H1 (cell line): ENCODE data around the gene CCDC92B. TPM values are rescaled to one million over a fixed set of nuclear protein-coding genes. Genes with fewer than 3 reads are reported as not detected.

ENCODE experiments used
- CTCF ChIA-PET: fragments of 300-600 bp; sonication (Branson Sonifier 250); formaldehyde crosslinking; loops from one replicate; lab custom pipeline; 2021; ENCODE audit not compliant: partially characterized antibody; lab: Charles Lee
- POLR2A ChIA-PET: fragments of 300-600 bp; sonication (Branson Sonifier 250); formaldehyde crosslinking; loops from one replicate; lab custom pipeline; 2021; ENCODE audit warnings: inconsistent platforms; ENCODE audit not compliant: partially characterized antibody; lab: Charles Lee
- DNase-seq, 2 experiments: peaks; one replicate each; pipeline versions ENCODE4 v3.0.0 to v3.0.0-alpha.2; 2010 to 2022; ENCODE audit warnings: low spot score in 2 of 2, low read depth in 1 of 2, mixed read lengths in 1 of 2
- FAIRE-seq: peaks from 2 replicates; lab custom pipeline; 2011; peaks lifted over from hg19 to GRCh38; lab: Jason Lieb, UNC
- H2AFZ ChIP-seq: 2 replicates; pipeline ENCODE4 v1.8.1; 2012; ENCODE audit warnings: low read length, inconsistent platforms
- H2AK5ac ChIP-seq: 2 replicates; pipeline ENCODE4 v1.6.1; 2013; ENCODE audit warnings: low read depth, low read length
- H2BK120ac ChIP-seq: replicated peaks from 2 replicates; pipeline ENCODE3; 2013; ENCODE audit warnings: low read depth, low read length, inconsistent platforms
- H2BK12ac ChIP-seq: 2 replicates; pipeline ENCODE4 v1.6.1; 2013; ENCODE audit warnings: low read depth, low read length
- H2BK15ac ChIP-seq: 2 replicates; pipeline ENCODE4 v1.6.1; 2013; ENCODE audit warnings: low read length
- H2BK20ac ChIP-seq: 2 replicates; pipeline ENCODE4 v1.6.1; 2013; ENCODE audit warnings: low read length
- H2BK5ac ChIP-seq: 2 replicates; pipeline ENCODE4 v1.6.1; 2013; ENCODE audit warnings: low read depth, low read length
- H3K14ac ChIP-seq: 2 replicates; pipeline ENCODE4 v1.6.1; 2013; ENCODE audit warnings: inconsistent platforms; ENCODE audit not compliant: insufficient read length
- H3K18ac ChIP-seq: 2 replicates; pipeline ENCODE4 v1.6.1; 2013; ENCODE audit warnings: low read length; ENCODE audit errors: extremely low read depth
- H3K23ac ChIP-seq: 2 replicates; pipeline ENCODE4 v1.6.1; 2013; ENCODE audit warnings: inconsistent platforms; ENCODE audit not compliant: insufficient read length
- H3K23me2 ChIP-seq: 2 replicates; pipeline ENCODE4 v1.6.1; 2013; ENCODE audit warnings: low read depth, low read length
- H3K27ac ChIP-seq: 2 replicates; pipeline ENCODE4 v1.6.1; 2011; ENCODE audit warnings: low read depth, low read length, inconsistent platforms
- H3K27me3 ChIP-seq, 4 experiments: replicated peaks in 1 of 4; 1 replicate in 1 of 4; 2 replicates in 3 of 4; pipeline versions ENCODE4 v1.6.1 to v1.8.1; 2011 to 2013; ENCODE audit warnings: low read length in 3 of 4, mild to moderate bottlenecking in 3 of 4, inconsistent platforms in 2 of 4, mixed read lengths in 2 of 4, moderate library complexity in 1 of 4; ENCODE audit not compliant: control insufficient read depth in 3 of 4, insufficient read depth in 3 of 4; ENCODE audit errors: extremely low read depth in 1 of 4
- H3K36me3 ChIP-seq, 4 experiments: 2 replicates each; pipeline versions ENCODE4 v1.6.1 to v1.8.1; 2011 to 2013; ENCODE audit warnings: mild to moderate bottlenecking in 4 of 4, low read length in 3 of 4, moderate library complexity in 2 of 4, control low read depth in 1 of 4, inconsistent platforms in 1 of 4; ENCODE audit not compliant: insufficient read depth in 4 of 4, control insufficient read depth in 2 of 4
- H3K4ac ChIP-seq: replicated peaks from 2 replicates; pipeline ENCODE3; 2013; ENCODE audit warnings: low read length, low read depth, mixed read lengths, inconsistent platforms; ENCODE audit not compliant: insufficient read length
- H3K4me1 ChIP-seq, 4 experiments: replicated peaks in 1 of 4; 1 replicate in 1 of 4; 2 replicates in 3 of 4; pipeline versions ENCODE4 v1.6.1 to v1.8.1; 2011 to 2013; ENCODE audit warnings: low read length in 3 of 4, inconsistent platforms in 2 of 4, mixed read lengths in 1 of 4; ENCODE audit not compliant: insufficient read depth in 4 of 4, control insufficient read depth in 3 of 4
- H3K4me2 ChIP-seq, 2 experiments: 2 replicates each; pipeline versions ENCODE4 v1.6.1 to v1.8.1; 2011 to 2013; ENCODE audit warnings: low read depth in 2 of 2, low read length in 2 of 2, control low read depth in 1 of 2, inconsistent platforms in 1 of 2, mild to moderate bottlenecking in 1 of 2; ENCODE audit not compliant: insufficient read depth in 1 of 2
- H3K4me3 ChIP-seq, 4 experiments: fragments of 200-600, 300-600 bp in 1 of 4; sonication (generic), shearing (Covaris generic), sonication (Bioruptor Twin) in 1 of 4; 2 replicates each; pipeline versions ENCODE4 v1.5.1 to v1.8.1; 2011 to 2016; ENCODE audit warnings: low read length in 4 of 4, low read depth in 3 of 4, control low read depth in 2 of 4, inconsistent platforms in 2 of 4, mild to moderate bottlenecking in 2 of 4, mixed read lengths in 1 of 4, moderate library complexity in 1 of 4; ENCODE audit not compliant: insufficient read depth in 2 of 4; ENCODE audit errors: extremely low read depth in 1 of 4
- H3K56ac ChIP-seq: replicated peaks from 2 replicates; pipeline ENCODE3; 2013; ENCODE audit warnings: low read depth, mild to moderate bottlenecking, mixed read lengths, low read length, inconsistent platforms; ENCODE audit not compliant: insufficient read length
- H3K79me1 ChIP-seq: 2 replicates; pipeline ENCODE4 v1.6.1; 2013; ENCODE audit warnings: low read depth, low read length, control low read depth
- H3K79me2 ChIP-seq, 2 experiments: 2 replicates each; pipeline versions ENCODE4 v1.6.1 to v1.8.1; 2012 to 2013; ENCODE audit warnings: low read length in 2 of 2, mild to moderate bottlenecking in 2 of 2, inconsistent platforms in 1 of 2; ENCODE audit not compliant: insufficient read depth in 2 of 2, control insufficient read depth in 1 of 2
- H3K9ac ChIP-seq, 4 experiments: replicated peaks in 1 of 4; 1 replicate in 1 of 4; 2 replicates in 3 of 4; pipeline versions ENCODE4 v1.6.1 to v1.8.1; 2011 to 2013; ENCODE audit warnings: low read depth in 3 of 4, low read length in 3 of 4, control low read depth in 2 of 4, mild to moderate bottlenecking in 2 of 4, moderate library complexity in 2 of 4, inconsistent platforms in 1 of 4; ENCODE audit errors: extremely low read depth in 1 of 4
- H3K9me3 ChIP-seq, 2 experiments: 2 replicates each; pipeline versions ENCODE4 v1.6.1 to v1.8.1; 2012 to 2013; ENCODE audit warnings: mild to moderate bottlenecking in 2 of 2, moderate library complexity in 2 of 2, control low read depth in 1 of 2, inconsistent platforms in 1 of 2, low read depth in 1 of 2, low read length in 1 of 2, mixed read lengths in 1 of 2; ENCODE audit not compliant: insufficient read depth in 2 of 2
- H4K20me1 ChIP-seq, 2 experiments: replicated peaks in 1 of 2; 2 replicates each; pipeline versions ENCODE3 to v1.8.1; 2011 to 2013; ENCODE audit warnings: inconsistent platforms in 2 of 2, low read length in 2 of 2, mild to moderate bottlenecking in 1 of 2; ENCODE audit not compliant: insufficient read depth in 2 of 2, control insufficient read depth in 1 of 2
- H4K5ac ChIP-seq: 2 replicates; pipeline ENCODE4 v1.6.1; 2013; ENCODE audit warnings: low read length, low read depth, mixed read lengths, inconsistent platforms; ENCODE audit not compliant: insufficient read length
- H4K8ac ChIP-seq: 2 replicates; pipeline ENCODE4 v1.8.0; 2013; ENCODE audit warnings: mild to moderate bottlenecking, moderate library complexity, low read length, inconsistent platforms; ENCODE audit not compliant: insufficient read depth; ENCODE audit errors: extremely low read depth
- H4K91ac ChIP-seq: replicated peaks from 2 replicates; pipeline ENCODE3; 2013; ENCODE audit warnings: low read length, mixed read lengths, inconsistent platforms; ENCODE audit not compliant: insufficient read length
- ATF3 ChIP-seq: IDR thresholded peaks from 2 replicates; pipeline ENCODE4 v1.6.1; 2011; ENCODE audit warnings: low read depth, mild to moderate bottlenecking, low read length; ENCODE audit not compliant: insufficient read depth
- CEBPB ChIP-seq: IDR thresholded peaks from 2 replicates; pipeline ENCODE4 v1.6.1; 2012; ENCODE audit warnings: low read depth, low read length
- EGR1 ChIP-seq: IDR thresholded peaks from 2 replicates; pipeline ENCODE4 v1.6.1; 2011; ENCODE audit warnings: low read depth, low read length, borderline replicate concordance
- JUND ChIP-seq: IDR thresholded peaks from 2 replicates; pipeline ENCODE4 v1.6.1; 2011; ENCODE audit warnings: mild to moderate bottlenecking, improper control_type of control experiment, low read length
- SIN3A ChIP-seq, 2 experiments: IDR thresholded peaks in 1 of 2; conservative IDR thresholded peaks in 1 of 2; 2 replicates each; pipeline ENCODE4 v1.6.1; 2011 to 2012; ENCODE audit warnings: low read length in 2 of 2, improper control_type of control experiment in 1 of 2, low read depth in 1 of 2, mild to moderate bottlenecking in 1 of 2
- SIX5 ChIP-seq: IDR thresholded peaks from 2 replicates; pipeline ENCODE4 v1.6.1; 2011; ENCODE audit warnings: mild to moderate bottlenecking, low read depth, low read length
- TBP ChIP-seq: IDR thresholded peaks from 2 replicates; pipeline ENCODE4 v1.6.1; 2011; ENCODE audit warnings: low read depth, low read length, improper control_type of control experiment
- WGBS, 2 experiments: shearing (Covaris generic) in 1 of 2; methylation state at CpG; one replicate each; pipeline versions ENCODE4 v1.1.6 to v1.1.7; 2013 to 2015; ENCODE audit warnings: low lambda C conversion rate in 2 of 2, mixed read lengths in 2 of 2, inconsistent platforms in 1 of 2, low coverage in 1 of 2, missing lambda C conversion rate in 1 of 2; ENCODE audit not compliant: insufficient replicate concordance in 2 of 2, insufficient coverage in 1 of 2, insufficient read length in 1 of 2; ENCODE audit errors: extremely low coverage in 1 of 2, missing lambda C conversion rate in 1 of 2; 5-methylcytosine and 5-hydroxymethylcytosine counted together
- polyA plus RNA-seq, 7 experiments: library from polyadenylated mRNA; depleted of rRNA in 3 of 7; stranded (reverse) in 5 of 7; unstranded in 2 of 7; fragments of >200 nt in 5 of 7; fragments of 200-250 nt in 2 of 7; gene quantifications; 1 replicate in 5 of 7; 2 replicates in 1 of 7; 4 replicates in 1 of 7; pipeline versions ENCODE4 v1.2.1 to v1.2.3, GENCODE V29; 2011 to 2013; ENCODE audit warnings: missing spikeins in 2 of 7, mixed read lengths in 2 of 7
- total RNA-seq: library from RNA; stranded (reverse); fragmentation: NEBNext Ultra II Directional; extraction: Animal tissue kit (Norgen Biotek cat#: 25700); gene quantifications from 2 replicates; pipeline ENCODE4 v1.2.1, GENCODE V29; 2021
- TF ChIP-seq, protein P1 (sequence below), 3 experiments: IDR thresholded peaks; 1 replicate in 2 of 3; 2 replicates in 1 of 3; pipeline versions ENCODE4 v1.5.1 to v1.6.1; 2011; ENCODE audit warnings: low read length in 3 of 3, mild to moderate bottlenecking in 3 of 3, inconsistent platforms in 2 of 3, low read depth in 1 of 3, moderate library complexity in 1 of 3; ENCODE audit not compliant: insufficient read depth in 1 of 3; ENCODE audit errors: control extremely low read depth in 1 of 3

The CCDC92B gene
- total and polyA plus RNA-seq, 2 of the 8 experiments (the other 6 are each of a cell fraction or from before 2014, with no cell fraction given) = 5.5 to 12.1 TPM

DNA sequence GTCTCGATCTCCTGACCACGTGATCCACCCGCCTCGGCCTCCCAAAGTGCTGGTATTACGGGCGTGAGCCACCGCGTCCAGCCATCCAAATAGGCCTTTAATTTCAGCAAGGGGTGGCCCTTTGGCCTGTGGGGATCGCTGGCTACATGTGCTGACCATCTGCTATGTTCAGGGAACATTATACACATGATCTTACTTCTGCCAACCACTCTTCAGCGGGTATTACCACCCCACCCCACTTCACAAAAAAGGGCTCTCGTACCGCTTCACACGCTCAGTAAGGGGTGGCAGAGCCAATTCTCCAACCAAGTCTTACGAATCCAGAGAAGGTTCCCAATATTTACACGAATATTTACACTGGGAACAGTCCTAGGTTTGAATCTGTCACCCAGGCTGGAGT is 11.8 kb downstream of the CCDC92B start:
- Histone ChIP-seq H4K20me1 (peaks cover 0 to 2% of the 10 kb centered on the region in 2 experiments), H3K9ac (no peak overlapping the region), H2BK20ac (no peak overlapping the region), H2BK15ac (no peak overlapping the region), H3K27ac (no peak overlapping the region), H3K4me1 (no peaks in the 10 kb centered on the region), H3K23ac (no peak overlapping the region), H3K9me3 (no peaks in the 10 kb centered on the region), H2BK120ac (no peak overlapping the region), H3K4me3 (no peak overlapping the region), H2AFZ (no peak overlapping the region), H3K4ac (no peak overlapping the region), H4K5ac (no peak overlapping the region), H3K14ac (no peak overlapping the region), H2BK5ac (no peak overlapping the region), H4K8ac (no peak overlapping the region), H3K27me3 (no peaks in the 10 kb centered on the region), H3K56ac (no peak overlapping the region), H3K18ac (no peak overlapping the region), H3K79me1 (no peaks in the 10 kb centered on the region), H2AK5ac (no peak overlapping the region), H3K79me2 (no peaks in the 10 kb centered on the region), H2BK12ac (no peak overlapping the region), H4K91ac (no peak overlapping the region)
- ChIA-PET POLR2A (interaction anchor here (0.6 to 4.0 kb wide), 3 partner anchors 13 to 20 kb away, joined by 3 to 18 read pairs (median 4); no protein-coding TSS in a partner anchor), CTCF (interaction anchor here (0.8 kb wide), 1 partner anchor 37 kb away, joined by 5 read pairs; no protein-coding TSS in a partner anchor)
- DNase-seq = no peak
- 91% methylated on average over 15 of the region's 15 CpGs; no CpG with 5 or more reads in 1 of the 2 experiments for WGBS, 2 experiments
- no peak for TF ChIP-seq EGR1
- TF ChIP-seq JUND = no peak
- no peak for TF ChIP-seq ATF3
- TF ChIP-seq TBP = no peak
- TF ChIP-seq, protein P1, sequence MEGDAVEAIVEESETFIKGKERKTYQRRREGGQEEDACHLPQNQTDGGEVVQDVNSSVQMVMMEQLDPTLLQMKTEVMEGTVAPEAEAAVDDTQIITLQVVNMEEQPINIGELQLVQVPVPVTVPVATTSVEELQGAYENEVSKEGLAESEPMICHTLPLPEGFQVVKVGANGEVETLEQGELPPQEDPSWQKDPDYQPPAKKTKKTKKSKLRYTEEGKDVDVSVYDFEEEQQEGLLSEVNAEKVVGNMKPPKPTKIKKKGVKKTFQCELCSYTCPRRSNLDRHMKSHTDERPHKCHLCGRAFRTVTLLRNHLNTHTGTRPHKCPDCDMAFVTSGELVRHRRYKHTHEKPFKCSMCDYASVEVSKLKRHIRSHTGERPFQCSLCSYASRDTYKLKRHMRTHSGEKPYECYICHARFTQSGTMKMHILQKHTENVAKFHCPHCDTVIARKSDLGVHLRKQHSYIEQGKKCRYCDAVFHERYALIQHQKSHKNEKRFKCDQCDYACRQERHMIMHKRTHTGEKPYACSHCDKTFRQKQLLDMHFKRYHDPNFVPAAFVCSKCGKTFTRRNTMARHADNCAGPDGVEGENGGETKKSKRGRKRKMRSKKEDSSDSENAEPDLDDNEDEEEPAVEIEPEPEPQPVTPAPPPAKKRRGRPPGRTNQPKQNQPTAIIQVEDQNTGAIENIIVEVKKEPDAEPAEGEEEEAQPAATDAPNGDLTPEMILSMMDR (IDR thresholded peaks at IDR 0.05; ENCODE audit: control extremely low read depth in 1 of 3, insufficient read depth in 1 of 3, low read depth in 1 of 3, low read length in 3 of 3) = no peak
- TF ChIP-seq CEBPB = no peak
- TF ChIP-seq SIX5 = no peak
- no peak for TF ChIP-seq SIN3A (conservative IDR thresholded peaks at IDR 0.05 in 1 of 2, IDR thresholded peaks at IDR 0.05 in 1 of 2; ENCODE audit: low read depth in 1 of 2, low read length in 2 of 2)
- TF ChIP-seq, all 59 proteins: peak for 0
- FAIRE-seq = no peak
- Histone ChIP-seq H3K36me3 (peaks cover 0 to 4% (median 0%) of the 10 kb centered on the region in 4 experiments; a peak in 1 of 8 replicates), H3K4me2 (no peak overlapping the region), H3K23me2 (no peaks in the 10 kb centered on the region)
